ENCODE results near the gene MPP1. TPM values are rescaled to one million over a fixed set of nuclear protein-coding genes. Genes with fewer than 3 reads are reported as not detected.

The MPP1 gene
- total and polyA plus RNA-seq, 2 donors (not counting 3 experiments of a cell fraction or from before 2014, with no cell fraction given): 22.1 to 32.3 TPM

- dilution Hi-C loops (cut with MboI; ENCODE audit: extremely low pct_ligation_motif_present, low sequenced_read_pairs) (no loop called here), intact Hi-C loops (cut with micrococcal nuclease) (loop anchor here (1.0 to 2.0 kb wide), 2 partner anchors 8 to 67 kb away; partner anchors contain the start of gene MPP1)
- peak overlapping the region; percentile 38 for H3K9ac ChIP-seq (replicated peaks; ENCODE audit: extremely low read depth, insufficient read depth, low read length)
- H3K36me3 ChIP-seq (ENCODE audit: control insufficient read depth in 2 of 2, extremely low read depth in 1 of 2, insufficient read depth in 2 of 2, low read length in 2 of 2): no peaks in the 10 kb centered on the region
- no peaks in the 10 kb centered on the region for H3K9me1 ChIP-seq (replicated peaks; ENCODE audit: control insufficient read depth, extremely low read depth, insufficient read depth, low read length)
- CTCF ChIA-PET: interaction anchor here (0.9 to 1.2 kb wide), 7 partner anchors 9 to 25 kb away, joined by 3 to 26 read pairs (median 4); partner anchors contain the start of gene GAB3
- FAIRE-seq (peak; percentile 93), DNase-seq (ENCODE audit: low read depth, low spot score) (peak; percentile 87)
- H3K4me3 ChIP-seq (replicated peaks in 1 of 3; ENCODE audit: insufficient read depth in 1 of 3, low read depth in 1 of 3, low read length in 3 of 3): no peak overlapping the region
- no peak for TF ChIP-seq EZH2 (IDR thresholded peaks at IDR 0.05; ENCODE audit: borderline replicate concordance, low read depth, low read length, severe bottlenecking)
- TF ChIP-seq POLR2AphosphoS5 (IDR thresholded peaks at IDR 0.05; ENCODE audit: insufficient read depth, low read depth, low read length): peak; percentile 47
- TF ChIP-seq FOS (IDR thresholded peaks at IDR 0.05; ENCODE audit: borderline replicate concordance, insufficient read depth, low read length): peak; percentile 69
- TF ChIP-seq JUN (IDR thresholded peaks at IDR 0.05; ENCODE audit: borderline replicate concordance, insufficient read depth, insufficient read length, low read depth): peak; percentile 67
- H3K79me2 ChIP-seq (ENCODE audit: control insufficient read depth, insufficient read depth, low read length): no peaks in the 10 kb centered on the region
- peak overlapping the region; percentile 93 for H3K27ac ChIP-seq (ENCODE audit: insufficient read depth, low read depth, low read length)
- H3K4me1 ChIP-seq (ENCODE audit: control insufficient read depth, extremely low read depth, insufficient read depth, low read length): peaks cover 52% of the 10 kb centered on the region
- peak overlapping the region; percentile 51 for H3K4me2 ChIP-seq (ENCODE audit: insufficient read depth, low read length)
- no peaks in the 10 kb centered on the region for H3K27me3 ChIP-seq (ENCODE audit: control insufficient read depth in 2 of 2, insufficient read depth in 2 of 2, low read length in 2 of 2)
- no peak overlapping the region for H2AFZ ChIP-seq (ENCODE audit: low read depth, low read length)
- BruUV-seq (replicated peaks): TSS peak; percentile 71
- H4K20me1 ChIP-seq (replicated peaks; ENCODE audit: control insufficient read depth, extremely low read depth, insufficient read depth, low read length): no peaks in the 10 kb centered on the region
- POLR2A ChIA-PET: no interaction called here
- H3K9me3 ChIP-seq (replicated peaks; ENCODE audit: control insufficient read depth, insufficient read depth, low read length): no peaks in the 10 kb centered on the region
Measured at GRCh38 chrX:154738011-154738738, 67.1 kb downstream of the MPP1 start.

- Histone ChIP-seq H3K36me3 (ENCODE audit: control insufficient read depth in 2 of 2, extremely low read depth in 1 of 2, insufficient read depth in 2 of 2, low read length in 2 of 2) (no peaks in the 10 kb centered on the region), H3K4me1 (ENCODE audit: control insufficient read depth, extremely low read depth, insufficient read depth, low read length) (peaks cover 63% of the 10 kb centered on the region), H3K79me2 (ENCODE audit: control insufficient read depth, insufficient read depth, low read length) (no peaks in the 10 kb centered on the region), H4K20me1 (replicated peaks; ENCODE audit: control insufficient read depth, extremely low read depth, insufficient read depth, low read length) (no peaks in the 10 kb centered on the region), H3K27me3 (ENCODE audit: control insufficient read depth in 2 of 2, insufficient read depth in 2 of 2, low read length in 2 of 2) (no peaks in the 10 kb centered on the region), H3K9me3 (replicated peaks; ENCODE audit: control insufficient read depth, insufficient read depth, low read length) (no peaks in the 10 kb centered on the region), H3K4me3 (replicated peaks in 1 of 3; ENCODE audit: insufficient read depth in 1 of 3, low read depth in 1 of 3, low read length in 3 of 3) (no peak overlapping the region), H2AFZ (ENCODE audit: low read depth, low read length) (no peak overlapping the region), H3K27ac (ENCODE audit: insufficient read depth, low read depth, low read length) (peak overlapping the region; percentile 93), H3K9ac (replicated peaks; ENCODE audit: extremely low read depth, insufficient read depth, low read length) (peak overlapping the region; percentile 19), H3K9me1 (replicated peaks; ENCODE audit: control insufficient read depth, extremely low read depth, insufficient read depth, low read length) (no peaks in the 10 kb centered on the region), H3K4me2 (ENCODE audit: insufficient read depth, low read length) (peak overlapping the region; percentile 16)
- dilution Hi-C loops (cut with MboI; ENCODE audit: extremely low pct_ligation_motif_present, low sequenced_read_pairs) (no loop called here), intact Hi-C loops (cut with micrococcal nuclease) (no loop called here)
- ChIA-PET POLR2A (no interaction called here), CTCF (interaction anchor here (1.0 kb wide), 1 partner anchor 9 kb away, joined by 7 read pairs; no protein-coding TSS in a partner anchor)
- TF ChIP-seq EZH2 (IDR thresholded peaks at IDR 0.05; ENCODE audit: borderline replicate concordance, low read depth, low read length, severe bottlenecking): no peak
- TF ChIP-seq GATA2 (IDR thresholded peaks at IDR 0.05; ENCODE audit: insufficient read depth, insufficient read length, low read depth, low read length): no peak
- TF ChIP-seq POLR2A (IDR thresholded peaks at IDR 0.05; ENCODE audit: low read depth, low read length): no peak
- no peak for TF ChIP-seq FOS (IDR thresholded peaks at IDR 0.05; ENCODE audit: borderline replicate concordance, insufficient read depth, low read length)
- no peak for TF ChIP-seq MYC (IDR thresholded peaks at IDR 0.05; ENCODE audit: low read depth, low read length)
- TF ChIP-seq CTCF (IDR thresholded peaks at IDR 0.05; ENCODE audit: extremely low read depth in 1 of 2, insufficient read depth in 1 of 2, low read depth in 1 of 2, low read length in 2 of 2): no peak
- no peak for TF ChIP-seq POLR2AphosphoS5 (IDR thresholded peaks at IDR 0.05; ENCODE audit: insufficient read depth, low read depth, low read length)
- no peak for TF ChIP-seq JUN (IDR thresholded peaks at IDR 0.05; ENCODE audit: borderline replicate concordance, insufficient read depth, insufficient read length, low read depth)
- no peak for TF ChIP-seq MAX (IDR thresholded peaks at IDR 0.05; ENCODE audit: insufficient read depth, insufficient read length)
- BruUV-seq (replicated peaks): no TSS peak
- FAIRE-seq: no peak
- no peak for DNase-seq (ENCODE audit: low read depth, low spot score)
Measured at GRCh38 chrX:154737136-154737535, 68.1 kb downstream of the MPP1 start.
